Measurements from ENCODE around the gene EDRF1. TPM values are rescaled to one million over a fixed set of nuclear protein-coding genes. Genes with fewer than 3 reads are reported as not detected.

The EDRF1 gene
- total and polyA plus RNA-seq, 2 of the 13 experiments (the other 11 are each of a cell fraction or from before 2014, with no cell fraction given): 16.9 to 26.7 TPM

DNA sequence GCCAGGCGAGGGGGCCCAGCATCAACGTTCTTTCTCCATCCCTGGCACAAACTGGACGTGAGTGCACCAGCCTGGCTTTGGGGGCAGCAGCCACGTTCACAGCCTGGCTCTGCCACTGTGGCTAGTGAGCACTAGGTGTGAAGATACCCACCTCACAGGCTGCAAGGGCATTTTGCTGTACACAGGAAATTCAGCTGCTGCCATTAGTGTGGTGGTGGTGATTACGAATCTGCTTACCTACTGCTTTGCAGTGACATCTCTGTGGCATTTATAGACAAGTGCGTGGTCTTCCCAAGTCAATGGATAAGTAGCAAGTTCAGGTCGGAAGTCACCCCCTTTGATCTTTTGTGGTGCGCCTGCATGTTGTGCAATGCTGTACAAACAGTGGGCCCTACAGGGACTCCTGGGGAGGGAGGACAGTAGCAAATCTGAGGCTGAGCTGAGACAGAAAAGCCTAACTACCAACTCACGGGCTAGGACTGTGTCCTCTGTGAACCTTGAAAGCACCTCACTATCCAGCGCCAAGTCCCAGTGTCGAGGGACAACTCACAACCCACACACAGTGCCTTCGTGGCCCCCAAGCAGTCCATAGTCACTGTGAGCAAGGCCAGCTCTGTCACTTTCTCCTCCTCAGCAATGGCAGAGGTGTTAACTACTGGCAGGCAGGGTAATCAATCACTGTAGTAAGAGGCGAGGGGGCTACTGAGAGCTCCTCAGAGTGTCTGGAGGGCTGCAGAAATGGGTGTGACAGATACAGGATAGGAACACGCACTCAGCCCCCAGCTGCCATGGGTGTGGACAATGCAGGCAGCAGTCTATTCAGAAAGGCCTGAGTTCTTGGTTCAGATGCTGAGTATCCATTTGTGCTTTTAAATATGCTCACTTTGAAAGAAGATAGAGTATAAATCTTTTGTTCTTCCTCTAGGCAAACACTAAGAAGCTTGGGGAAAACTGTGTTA is 73.1 kb downstream of the EDRF1 start (continued):
- TF ChIP-seq ZNF816 (CRISPR knock-in tag; IDR thresholded peaks at IDR 0.05; ENCODE audit: borderline replicate concordance) (no peak), ZNF343 (CRISPR knock-in tag; IDR thresholded peaks at IDR 0.05) (0 out of 2 replicates have a peak, but pooled peaks have one; percentile 45), ZNF577 (CRISPR knock-in tag; IDR thresholded peaks at IDR 0.05; ENCODE audit: borderline replicate concordance, low read depth) (no peak), TEAD3 (CRISPR knock-in tag; optimal IDR thresholded peaks at IDR 0.05; ENCODE audit: borderline replicate concordance) (peak; percentile 81), ZNF616 (CRISPR knock-in tag; IDR thresholded peaks at IDR 0.05; ENCODE audit: low read depth) (no peak), THAP9 (CRISPR knock-in tag; IDR thresholded peaks at IDR 0.05; ENCODE audit: borderline replicate concordance) (peak; percentile 69), ZBTB37 (CRISPR knock-in tag; IDR thresholded peaks at IDR 0.05) (no peak), BHLHE40 (IDR thresholded peaks at IDR 0.05; ENCODE audit: low read length) (no peak), GABPA (IDR thresholded peaks at IDR 0.05; ENCODE audit: low read depth, low read length) (no peak), GABPA (CRISPR knock-in tag; IDR thresholded peaks at IDR 0.05; ENCODE audit: low read depth) (peak; percentile 57), HBP1 (CRISPR knock-in tag; IDR thresholded peaks at IDR 0.05; ENCODE audit: low read depth) (peak; percentile 77; the same call in 1 of the 2 replicates), ELF1 (CRISPR knock-in tag; IDR thresholded peaks at IDR 0.05) (no peak; the same call in none of the 2 replicates), SMAD1 (CRISPR knock-in tag; IDR thresholded peaks at IDR 0.05; ENCODE audit: borderline replicate concordance, low read depth) (peak; percentile 92; the same call in 1 of the 2 replicates), ZNF564 (CRISPR knock-in tag; IDR thresholded peaks at IDR 0.05) (0 out of 2 replicates have a peak, but pooled peaks have one; percentile 71), HMG20A (CRISPR knock-in tag; IDR thresholded peaks at IDR 0.05; ENCODE audit: borderline replicate concordance) (peak; percentile 97), MAF1 (CRISPR knock-in tag; IDR thresholded peaks at IDR 0.05; ENCODE audit: borderline replicate concordance) (no peak), ZNF124 (CRISPR knock-in tag; IDR thresholded peaks at IDR 0.05) (peak; percentile 89), ARNT (IDR thresholded peaks at IDR 0.05) (no peak), ZNF3 (CRISPR knock-in tag; IDR thresholded peaks at IDR 0.05) (no peak), NR2F2 (IDR thresholded peaks at IDR 0.05; ENCODE audit: borderline replicate concordance, low read depth) (peak; percentile 94), AKAP8 (CRISPR knock-in tag; IDR thresholded peaks at IDR 0.05) (peak; percentile 89), POLR2G (IDR thresholded peaks at IDR 0.05; ENCODE audit: low read depth, low read length) (no peak)
- TF ChIP-seq, protein P1, sequence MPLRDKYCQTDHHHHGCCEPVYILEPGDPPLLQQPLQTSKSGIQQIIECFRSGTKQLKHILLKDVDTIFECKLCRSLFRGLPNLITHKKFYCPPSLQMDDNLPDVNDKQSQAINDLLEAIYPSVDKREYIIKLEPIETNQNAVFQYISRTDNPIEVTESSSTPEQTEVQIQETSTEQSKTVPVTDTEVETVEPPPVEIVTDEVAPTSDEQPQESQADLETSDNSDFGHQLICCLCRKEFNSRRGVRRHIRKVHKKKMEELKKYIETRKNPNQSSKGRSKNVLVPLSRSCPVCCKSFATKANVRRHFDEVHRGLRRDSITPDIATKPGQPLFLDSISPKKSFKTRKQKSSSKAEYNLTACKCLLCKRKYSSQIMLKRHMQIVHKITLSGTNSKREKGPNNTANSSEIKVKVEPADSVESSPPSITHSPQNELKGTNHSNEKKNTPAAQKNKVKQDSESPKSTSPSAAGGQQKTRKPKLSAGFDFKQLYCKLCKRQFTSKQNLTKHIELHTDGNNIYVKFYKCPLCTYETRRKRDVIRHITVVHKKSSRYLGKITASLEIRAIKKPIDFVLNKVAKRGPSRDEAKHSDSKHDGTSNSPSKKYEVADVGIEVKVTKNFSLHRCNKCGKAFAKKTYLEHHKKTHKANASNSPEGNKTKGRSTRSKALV (CRISPR knock-in tag; IDR thresholded peaks at IDR 0.05): no peak

Data from HepG2 (cell line).